GM12865 (cell line): ENCODE results near the gene NME7.

Source experiments
- DNase-seq: peaks from one replicate; pipeline ENCODE4 v3.0.0; 2010; ENCODE audit warnings: low read depth
- H3K4me3 ChIP-seq: 2 replicates; pipeline ENCODE4 v1.5.1; 2011; ENCODE audit warnings: mild to moderate bottlenecking, low read depth, low read length, control low read depth
- TF ChIP-seq, protein P1 (sequence below): IDR thresholded peaks from 2 replicates; pipeline ENCODE4 v1.5.1; 2011; ENCODE audit warnings: low read length, control low read depth, low read depth, inconsistent platforms; ENCODE audit not compliant: insufficient read depth; ENCODE audit errors: missing control alignments

Gene NME7

GRCh38 chr1:169156580-169156979, 211.0 kb downstream of the NME7 start:
- no peak for DNase-seq
- TF ChIP-seq, protein P1, sequence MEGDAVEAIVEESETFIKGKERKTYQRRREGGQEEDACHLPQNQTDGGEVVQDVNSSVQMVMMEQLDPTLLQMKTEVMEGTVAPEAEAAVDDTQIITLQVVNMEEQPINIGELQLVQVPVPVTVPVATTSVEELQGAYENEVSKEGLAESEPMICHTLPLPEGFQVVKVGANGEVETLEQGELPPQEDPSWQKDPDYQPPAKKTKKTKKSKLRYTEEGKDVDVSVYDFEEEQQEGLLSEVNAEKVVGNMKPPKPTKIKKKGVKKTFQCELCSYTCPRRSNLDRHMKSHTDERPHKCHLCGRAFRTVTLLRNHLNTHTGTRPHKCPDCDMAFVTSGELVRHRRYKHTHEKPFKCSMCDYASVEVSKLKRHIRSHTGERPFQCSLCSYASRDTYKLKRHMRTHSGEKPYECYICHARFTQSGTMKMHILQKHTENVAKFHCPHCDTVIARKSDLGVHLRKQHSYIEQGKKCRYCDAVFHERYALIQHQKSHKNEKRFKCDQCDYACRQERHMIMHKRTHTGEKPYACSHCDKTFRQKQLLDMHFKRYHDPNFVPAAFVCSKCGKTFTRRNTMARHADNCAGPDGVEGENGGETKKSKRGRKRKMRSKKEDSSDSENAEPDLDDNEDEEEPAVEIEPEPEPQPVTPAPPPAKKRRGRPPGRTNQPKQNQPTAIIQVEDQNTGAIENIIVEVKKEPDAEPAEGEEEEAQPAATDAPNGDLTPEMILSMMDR: no peak
- no peak overlapping the region for H3K4me3 ChIP-seq

DNA sequence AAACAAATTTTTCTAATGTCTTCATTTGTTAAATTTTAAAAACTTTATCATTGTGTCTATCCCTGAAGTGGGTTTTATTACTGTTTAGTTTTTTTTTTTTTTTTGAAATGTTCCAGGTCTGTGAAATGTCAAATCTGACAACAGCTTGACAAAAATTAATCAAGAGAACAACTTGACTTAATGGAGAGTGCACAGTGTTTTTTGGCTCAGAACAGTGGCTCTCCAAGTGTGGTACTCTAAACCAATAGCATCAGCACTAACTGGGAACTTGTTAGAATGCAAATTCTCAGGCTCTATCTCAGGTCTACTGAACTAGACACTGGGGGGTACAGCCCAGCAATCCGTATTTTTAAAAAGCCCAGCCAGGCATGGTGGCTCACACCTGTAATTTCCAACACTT, 211.9 kb downstream of the NME7 start:
- TF ChIP-seq, protein P1: no peak
- no peak overlapping the region for H3K4me3 ChIP-seq
- DNase-seq: no peak

GRCh38 chr1:169151338-169151837, 216.2 kb downstream of the NME7 start:
- DNase-seq: no peak
- TF ChIP-seq, protein P1: no peak

DNA sequence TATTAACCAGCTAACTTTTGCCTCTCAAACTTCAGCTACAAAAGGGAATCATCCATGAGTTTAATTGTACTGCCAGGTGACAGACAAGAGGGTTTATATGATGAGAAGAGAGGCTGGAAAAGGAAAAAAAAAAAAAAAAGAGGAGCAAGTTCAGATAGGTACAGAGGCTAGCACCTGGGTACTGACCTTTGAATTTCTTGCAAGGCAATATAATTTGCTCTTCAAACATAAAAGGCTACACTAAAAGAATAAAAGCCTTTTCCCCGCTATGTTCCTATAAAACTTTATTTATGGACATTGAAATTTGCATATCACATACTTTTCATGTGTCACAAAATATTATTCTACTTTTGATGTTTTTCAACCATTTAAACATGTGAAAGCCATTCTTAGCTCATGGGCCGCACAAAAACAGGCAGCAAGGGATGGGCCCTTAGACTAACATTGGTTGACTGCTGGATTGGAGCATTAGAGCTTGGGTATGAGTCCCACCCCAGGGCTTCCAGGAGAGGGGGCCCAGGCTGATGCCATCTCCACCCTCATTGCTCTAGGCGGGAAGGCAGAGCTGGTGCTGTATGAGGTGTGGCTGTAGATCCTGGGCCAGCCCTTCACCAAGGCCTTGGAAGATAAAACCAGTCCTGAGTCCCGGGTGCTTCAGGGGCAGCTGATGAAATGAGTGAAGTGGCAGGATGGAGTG, 216.8 kb downstream of the NME7 start:
- DNase-seq: no peak
- TF ChIP-seq, protein P1: no peak

More at GRCh38 chr1:169151338-169151837, 216.2 kb downstream of the NME7 start:
- no peak overlapping the region for H3K4me3 ChIP-seq

DNA sequence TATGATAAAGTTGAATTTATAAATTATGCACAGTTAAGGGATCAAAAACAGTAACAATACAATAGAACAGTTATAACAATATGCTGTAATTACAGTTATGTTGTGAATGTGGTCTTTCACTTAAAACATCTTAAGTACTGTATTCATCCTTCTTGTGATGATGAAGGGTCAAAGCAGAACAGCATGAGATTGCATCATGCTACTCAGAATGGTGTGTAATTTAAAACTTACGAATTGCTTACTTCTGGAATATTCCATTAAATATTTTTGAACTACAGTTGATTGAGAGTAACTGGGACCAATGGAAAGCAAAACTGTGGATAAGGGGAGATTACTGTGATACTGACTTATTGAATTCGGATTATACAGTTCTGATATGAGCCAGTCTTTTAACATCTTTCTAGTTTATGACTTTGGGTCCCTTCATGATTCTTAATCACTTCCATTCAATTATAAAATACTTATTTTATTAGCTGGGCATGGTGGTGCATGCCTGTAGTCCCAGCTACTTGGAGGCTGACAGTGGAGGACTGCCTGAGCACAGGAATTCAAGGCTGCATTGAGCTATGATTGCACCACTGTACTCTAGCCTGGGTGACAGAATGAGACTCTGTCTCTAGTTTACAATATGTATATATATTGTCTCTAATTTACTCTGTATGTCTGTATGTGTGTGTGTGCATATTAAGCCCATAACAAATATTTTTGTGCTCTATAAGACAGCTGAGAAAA, 217.9 kb downstream of the NME7 start:
- TF ChIP-seq, protein P1: no peak
- H3K4me3 ChIP-seq: no peak overlapping the region
- no peak for DNase-seq

More for the DNA sequence above, 216.8 kb downstream of the NME7 start:
- no peak overlapping the region for H3K4me3 ChIP-seq

- no peak overlapping the region for H3K4me3 ChIP-seq
- no peak for DNase-seq
- TF ChIP-seq, protein P1: no peak
Measured at GRCh38 chr1:169148472-169149252, 218.9 kb downstream of the NME7 start.
